Measurements from ENCODE around the gene SUSD1.

The SUSD1 gene

DNA sequence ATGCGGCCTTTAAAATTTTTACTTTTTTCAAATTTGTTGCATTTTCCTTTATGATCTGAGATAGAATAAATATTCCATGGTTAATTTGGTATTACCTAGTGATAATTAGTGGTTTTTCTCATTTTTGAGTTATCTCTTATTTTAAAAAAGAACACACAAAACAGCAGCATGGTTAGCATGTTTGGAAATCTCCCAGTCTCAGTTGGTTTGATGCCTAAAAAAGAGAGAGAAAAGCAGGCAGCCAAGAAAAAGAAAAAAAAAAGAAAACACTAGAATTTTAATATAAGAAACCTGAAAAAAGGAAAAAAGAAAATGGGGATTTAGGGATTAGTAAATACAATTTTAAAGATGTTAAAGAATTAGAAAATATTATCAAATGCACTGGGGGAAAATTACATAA is 15.3 kb downstream of the SUSD1 start:
- Histone ChIP-seq H3K36me3 (no peaks in the 10 kb centered on the region), H3K4me3 (ENCODE audit: low read depth, low read length) (no peak overlapping the region), H3K4me1 (no peaks in the 10 kb centered on the region), H3K9me3 (no peaks in the 10 kb centered on the region), H3K27me3 (no peaks in the 10 kb centered on the region)
- TF ChIP-seq, protein P1, sequence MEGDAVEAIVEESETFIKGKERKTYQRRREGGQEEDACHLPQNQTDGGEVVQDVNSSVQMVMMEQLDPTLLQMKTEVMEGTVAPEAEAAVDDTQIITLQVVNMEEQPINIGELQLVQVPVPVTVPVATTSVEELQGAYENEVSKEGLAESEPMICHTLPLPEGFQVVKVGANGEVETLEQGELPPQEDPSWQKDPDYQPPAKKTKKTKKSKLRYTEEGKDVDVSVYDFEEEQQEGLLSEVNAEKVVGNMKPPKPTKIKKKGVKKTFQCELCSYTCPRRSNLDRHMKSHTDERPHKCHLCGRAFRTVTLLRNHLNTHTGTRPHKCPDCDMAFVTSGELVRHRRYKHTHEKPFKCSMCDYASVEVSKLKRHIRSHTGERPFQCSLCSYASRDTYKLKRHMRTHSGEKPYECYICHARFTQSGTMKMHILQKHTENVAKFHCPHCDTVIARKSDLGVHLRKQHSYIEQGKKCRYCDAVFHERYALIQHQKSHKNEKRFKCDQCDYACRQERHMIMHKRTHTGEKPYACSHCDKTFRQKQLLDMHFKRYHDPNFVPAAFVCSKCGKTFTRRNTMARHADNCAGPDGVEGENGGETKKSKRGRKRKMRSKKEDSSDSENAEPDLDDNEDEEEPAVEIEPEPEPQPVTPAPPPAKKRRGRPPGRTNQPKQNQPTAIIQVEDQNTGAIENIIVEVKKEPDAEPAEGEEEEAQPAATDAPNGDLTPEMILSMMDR (IDR thresholded peaks at IDR 0.05; ENCODE audit: low read depth, low read length), result no peak
- DNase-seq, result no peak

DNA sequence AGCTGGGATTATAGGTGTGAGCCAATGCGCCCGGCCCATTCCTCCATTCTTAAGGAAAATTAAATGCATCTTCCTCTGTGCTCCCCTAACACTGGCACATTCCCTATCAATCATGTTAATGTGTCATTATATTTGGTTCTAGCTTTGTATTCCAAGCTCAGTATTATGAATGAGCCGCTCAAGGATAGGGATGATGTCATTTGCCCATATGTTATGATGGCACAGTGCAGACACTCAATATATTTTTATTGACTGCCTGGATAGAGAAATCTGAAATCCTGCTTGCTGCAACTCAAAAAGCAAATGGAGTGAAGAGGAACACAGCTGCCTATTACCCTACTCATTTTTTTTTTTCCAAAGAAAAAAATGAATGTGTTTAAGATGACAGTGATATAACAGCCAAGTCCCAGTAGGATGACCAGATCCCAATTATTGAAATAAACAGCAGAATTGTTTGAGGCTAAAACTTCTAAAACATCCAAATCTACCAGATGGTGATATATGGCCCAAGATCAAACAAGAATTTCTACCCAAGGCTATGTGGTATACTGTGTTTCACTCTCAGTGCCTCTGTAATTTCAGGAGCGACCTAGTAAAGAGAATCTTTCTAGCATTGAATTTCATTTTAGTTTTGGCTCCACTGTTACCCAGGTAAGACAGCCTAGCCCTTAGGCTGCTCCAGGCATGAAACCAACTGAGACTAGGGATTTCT is 16.3 kb downstream of the SUSD1 start:
- H3K27me3 ChIP-seq, result no peaks in the 10 kb centered on the region
- no peaks in the 10 kb centered on the region for H3K36me3 ChIP-seq
- no peaks in the 10 kb centered on the region for H3K4me1 ChIP-seq
- DNase-seq, result no peak
- no peak overlapping the region for H3K4me3 ChIP-seq (ENCODE audit: low read depth, low read length)
- TF ChIP-seq, protein P1 (IDR thresholded peaks at IDR 0.05; ENCODE audit: low read depth, low read length), result no peak
- no peaks in the 10 kb centered on the region for H3K9me3 ChIP-seq

DNA sequence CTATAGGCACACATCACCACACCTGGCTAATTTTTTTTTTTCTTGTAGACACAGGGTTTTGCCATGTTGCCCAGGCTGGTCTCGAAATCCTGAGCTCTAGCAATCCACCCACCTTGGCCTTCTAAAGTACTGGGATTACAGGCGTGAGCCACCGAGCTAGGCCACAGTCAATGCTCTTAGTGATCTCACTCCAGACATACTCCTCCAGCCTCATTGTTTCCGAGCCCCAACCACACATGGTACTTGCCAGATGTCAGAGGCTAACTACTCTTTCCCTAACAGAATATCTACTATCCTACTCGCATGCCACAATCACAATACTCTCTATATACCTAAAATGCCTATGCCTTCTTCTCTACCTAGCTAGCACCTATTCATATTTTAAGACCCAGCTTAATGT is 17.1 kb downstream of the SUSD1 start:
- TF ChIP-seq, protein P1 (IDR thresholded peaks at IDR 0.05; ENCODE audit: low read depth, low read length), result no peak
- no peaks in the 10 kb centered on the region for H3K4me1 ChIP-seq
- no peaks in the 10 kb centered on the region for H3K9me3 ChIP-seq
- no peak overlapping the region for H3K4me3 ChIP-seq (ENCODE audit: low read depth, low read length)
- DNase-seq, result no peak
- no peaks in the 10 kb centered on the region for H3K36me3 ChIP-seq
- H3K27me3 ChIP-seq, result no peaks in the 10 kb centered on the region

DNA sequence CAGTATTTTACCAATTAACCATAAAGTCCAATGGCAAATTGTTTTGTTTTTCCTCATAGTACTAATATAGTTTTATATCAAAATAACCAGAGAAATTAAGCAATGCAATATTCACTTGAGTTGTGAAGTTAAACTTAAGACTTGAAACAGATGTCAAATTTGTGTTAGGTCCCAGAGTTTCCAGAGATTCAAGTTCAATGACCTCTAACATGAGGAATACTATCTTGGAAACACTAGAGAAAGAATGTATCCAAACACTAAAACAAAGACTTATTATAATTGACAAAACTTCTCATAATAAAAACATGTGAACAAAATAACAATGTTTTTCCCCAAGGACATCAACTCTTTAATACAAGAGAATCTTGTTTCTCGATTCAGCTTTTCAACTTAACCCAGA is 18.0 kb downstream of the SUSD1 start:
- no peak overlapping the region for H3K4me3 ChIP-seq (ENCODE audit: low read depth, low read length)
- H3K9me3 ChIP-seq, result no peaks in the 10 kb centered on the region
- H3K27me3 ChIP-seq, result no peaks in the 10 kb centered on the region
- TF ChIP-seq, protein P1 (IDR thresholded peaks at IDR 0.05; ENCODE audit: low read depth, low read length), result no peak
- no peak for DNase-seq
- no peaks in the 10 kb centered on the region for H3K4me1 ChIP-seq
- no peaks in the 10 kb centered on the region for H3K36me3 ChIP-seq

DNA sequence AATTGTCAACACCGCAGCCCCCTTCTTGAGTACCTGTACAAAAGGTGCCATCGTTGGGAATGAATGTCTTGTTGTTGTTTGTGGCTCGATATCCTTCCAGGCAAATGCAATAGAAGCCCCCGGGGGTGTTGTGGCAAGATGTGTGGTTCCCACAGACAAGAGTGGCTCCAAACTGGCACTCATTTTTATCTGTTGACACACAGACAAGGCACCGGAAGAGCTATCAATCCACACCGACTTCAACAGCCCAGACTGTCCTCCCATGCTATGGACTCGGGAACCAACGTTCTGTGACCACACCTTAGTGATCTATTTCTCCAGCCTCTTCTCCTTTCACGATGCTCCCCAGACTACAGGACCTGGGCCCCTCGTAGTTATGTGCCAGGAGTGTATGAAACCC is 25.9 kb downstream of the SUSD1 start:
- H3K9me3 ChIP-seq, result no peaks in the 10 kb centered on the region
- no peaks in the 10 kb centered on the region for H3K4me1 ChIP-seq
- H3K27me3 ChIP-seq, result no peaks in the 10 kb centered on the region
- DNase-seq, result no peak
- H3K36me3 ChIP-seq, result no peaks in the 10 kb centered on the region
- TF ChIP-seq, protein P1 (IDR thresholded peaks at IDR 0.05; ENCODE audit: low read depth, low read length), result no peak
- H3K4me3 ChIP-seq (ENCODE audit: low read depth, low read length), result no peak overlapping the region

DNA sequence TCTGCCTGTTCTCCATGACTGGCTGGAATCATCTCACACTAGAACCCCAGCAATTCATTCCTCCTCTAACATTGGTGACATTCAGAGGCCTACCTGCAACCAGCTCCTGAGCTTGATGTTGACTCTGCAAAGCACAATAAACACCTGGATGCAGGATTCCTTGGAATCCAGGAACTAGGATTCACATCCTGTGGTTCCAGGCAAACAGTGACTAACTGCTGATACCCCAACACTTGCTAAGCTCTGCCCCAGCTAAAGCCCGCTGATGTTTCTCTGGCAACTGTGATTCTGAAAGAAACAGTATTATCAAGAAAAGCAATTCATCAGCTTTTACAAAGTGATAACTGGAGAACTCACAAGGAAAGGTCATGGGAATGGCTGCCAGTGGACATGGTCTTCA is 29.2 kb downstream of the SUSD1 start:
- no peaks in the 10 kb centered on the region for H3K27me3 ChIP-seq
- no peaks in the 10 kb centered on the region for H3K4me1 ChIP-seq
- DNase-seq, result no peak
- no peaks in the 10 kb centered on the region for H3K9me3 ChIP-seq
- H3K36me3 ChIP-seq, result no peaks in the 10 kb centered on the region
- no peak overlapping the region for H3K4me3 ChIP-seq (ENCODE audit: low read depth, low read length)
- TF ChIP-seq, protein P1 (IDR thresholded peaks at IDR 0.05; ENCODE audit: low read depth, low read length), result no peak
